OCI-LY3 (cell line): Measurements from ENCODE around the gene MGAT4C.

Experiments
- H2AFZ ChIP-seq: fragments of 200-600, 300-600 bp; shearing (Covaris generic); 2 replicates; pipeline ENCODE4 v1.6.0; 2014; ENCODE audit warnings: antibody characterized with exemption, low read depth, low read length
- H3K27ac ChIP-seq: fragments of 200-600, 300-600 bp; sonication (generic); 2 replicates; pipeline ENCODE4 v1.5.1; 2014; ENCODE audit warnings: mild to moderate bottlenecking, low read length, moderate library complexity, mixed read lengths
- H3K27me3 ChIP-seq: fragments of 200-600, 300-600 bp; sonication (generic); 2 replicates; pipeline ENCODE4 v1.6.1; 2014; ENCODE audit warnings: low read depth, low read length, mixed read lengths
- H3K36me3 ChIP-seq: fragments of 200-600, 300-600 bp; sonication (generic); replicated peaks from 2 replicates; pipeline ENCODE3; 2014; ENCODE audit warnings: low read depth, low read length, mixed read lengths
- H3K4me1 ChIP-seq: fragments of 300-600, 200-600 bp; sonication (generic); 2 replicates; pipeline ENCODE4 v1.6.1; 2014; ENCODE audit warnings: low read length, mixed read lengths
- H3K4me2 ChIP-seq: fragments of 200-600, 300-600 bp; sonication (generic); 2 replicates; pipeline ENCODE4 v1.6.1; 2014; ENCODE audit warnings: low read length, mixed read lengths
- H3K4me3 ChIP-seq: fragments of 300-600, 200-600 bp; sonication (generic); 2 replicates; pipeline ENCODE4 v1.5.1; 2014; ENCODE audit warnings: antibody characterized with exemption, mild to moderate bottlenecking, low read length, moderate library complexity
- H3K79me2 ChIP-seq: fragments of 300-600, 200-600 bp; shearing (Covaris generic); 2 replicates; pipeline ENCODE4 v1.6.1; 2014; ENCODE audit warnings: mild to moderate bottlenecking, low read length, mixed read lengths
- H3K9ac ChIP-seq: fragments of 300-600, 200-600 bp; shearing (Covaris generic); 2 replicates; pipeline ENCODE4 v1.6.0; 2014; ENCODE audit warnings: mild to moderate bottlenecking, low read length, moderate library complexity
- H3K9me3 ChIP-seq: fragments of 200-600, 300-600 bp; shearing (Covaris generic); 2 replicates; pipeline ENCODE4 v1.6.1; 2014; ENCODE audit warnings: low read length, mixed read lengths; ENCODE audit not compliant: insufficient read depth
- H4K20me1 ChIP-seq: fragments of 200-600, 300-600 bp; sonication (generic); 2 replicates; pipeline ENCODE4 v1.6.1; 2016; ENCODE audit warnings: low read length, mixed read lengths; ENCODE audit not compliant: insufficient read depth
- EZH2phosphoT487 ChIP-seq: fragments of 200-600 bp; shearing (Covaris generic); IDR thresholded peaks from 2 replicates; pipeline ENCODE4 v1.6.1; 2018; ENCODE audit warnings: antibody characterized with exemption, mixed run types, low read depth
- TF ChIP-seq, protein P1 (sequence below): fragments of 200-600, 300-600 bp; sonication (generic); IDR thresholded peaks from 2 replicates; pipeline ENCODE4 v1.5.1; 2014; ENCODE audit warnings: antibody characterized with exemption, low read length, low read depth

MGAT4C gene

GRCh38 chr12:86118161-86118560, 138.0 kb downstream of the MGAT4C start:
- Histone ChIP-seq H3K27me3 (no peaks in the 10 kb centered on the region), H2AFZ (no peak overlapping the region), H3K79me2 (no peaks in the 10 kb centered on the region), H3K4me2 (no peak overlapping the region), H3K4me3 (no peak overlapping the region), H3K9me3 (no peaks in the 10 kb centered on the region), H4K20me1 (no peaks in the 10 kb centered on the region), H3K27ac (no peak overlapping the region), H3K9ac (no peak overlapping the region), H3K4me1 (no peaks in the 10 kb centered on the region), H3K36me3 (no peaks in the 10 kb centered on the region)
- TF ChIP-seq EZH2phosphoT487 = no peak
- TF ChIP-seq, protein P1, sequence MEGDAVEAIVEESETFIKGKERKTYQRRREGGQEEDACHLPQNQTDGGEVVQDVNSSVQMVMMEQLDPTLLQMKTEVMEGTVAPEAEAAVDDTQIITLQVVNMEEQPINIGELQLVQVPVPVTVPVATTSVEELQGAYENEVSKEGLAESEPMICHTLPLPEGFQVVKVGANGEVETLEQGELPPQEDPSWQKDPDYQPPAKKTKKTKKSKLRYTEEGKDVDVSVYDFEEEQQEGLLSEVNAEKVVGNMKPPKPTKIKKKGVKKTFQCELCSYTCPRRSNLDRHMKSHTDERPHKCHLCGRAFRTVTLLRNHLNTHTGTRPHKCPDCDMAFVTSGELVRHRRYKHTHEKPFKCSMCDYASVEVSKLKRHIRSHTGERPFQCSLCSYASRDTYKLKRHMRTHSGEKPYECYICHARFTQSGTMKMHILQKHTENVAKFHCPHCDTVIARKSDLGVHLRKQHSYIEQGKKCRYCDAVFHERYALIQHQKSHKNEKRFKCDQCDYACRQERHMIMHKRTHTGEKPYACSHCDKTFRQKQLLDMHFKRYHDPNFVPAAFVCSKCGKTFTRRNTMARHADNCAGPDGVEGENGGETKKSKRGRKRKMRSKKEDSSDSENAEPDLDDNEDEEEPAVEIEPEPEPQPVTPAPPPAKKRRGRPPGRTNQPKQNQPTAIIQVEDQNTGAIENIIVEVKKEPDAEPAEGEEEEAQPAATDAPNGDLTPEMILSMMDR = no peak

- H4K20me1 ChIP-seq = no peaks in the 10 kb centered on the region
- no peaks in the 10 kb centered on the region for H3K36me3 ChIP-seq
- H3K27me3 ChIP-seq = no peaks in the 10 kb centered on the region
- H3K9me3 ChIP-seq = no peaks in the 10 kb centered on the region
- H3K9ac ChIP-seq = no peak overlapping the region
- H3K4me3 ChIP-seq = no peak overlapping the region
- no peak overlapping the region for H3K4me2 ChIP-seq
- H2AFZ ChIP-seq = no peak overlapping the region
- H3K4me1 ChIP-seq = no peaks in the 10 kb centered on the region
- TF ChIP-seq EZH2phosphoT487 = no peak
- TF ChIP-seq, protein P1 = no peak
- H3K27ac ChIP-seq = no peak overlapping the region
- H3K79me2 ChIP-seq = no peaks in the 10 kb centered on the region
Observed at GRCh38 chr12:86117711-86118110, 138.5 kb downstream of the MGAT4C start.

DNA sequence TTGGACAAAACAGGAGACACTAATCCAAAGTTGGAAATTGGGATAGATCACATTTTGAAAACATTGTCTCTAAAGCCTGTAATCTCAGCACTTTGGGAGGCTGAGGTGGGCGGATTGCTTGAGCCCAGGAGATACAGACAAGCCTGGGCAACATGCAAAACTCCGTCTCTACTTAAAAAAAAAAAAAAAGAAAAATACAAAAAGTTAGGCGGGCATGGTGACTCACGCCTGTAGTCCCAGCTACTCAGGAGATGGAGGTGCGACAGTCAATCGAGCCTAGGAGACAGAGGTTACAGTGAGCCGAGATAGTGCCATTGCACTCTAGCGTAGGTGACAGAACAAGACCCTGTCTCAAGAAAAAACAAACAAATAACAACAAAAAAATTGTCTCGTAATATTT, 152.1 kb downstream of the MGAT4C start:
- no peak for TF ChIP-seq EZH2phosphoT487
- TF ChIP-seq, protein P1 = no peak
- Histone ChIP-seq H3K4me3 (no peak overlapping the region), H3K36me3 (no peaks in the 10 kb centered on the region), H3K27me3 (no peaks in the 10 kb centered on the region), H3K27ac (no peak overlapping the region), H4K20me1 (no peaks in the 10 kb centered on the region), H3K9ac (no peak overlapping the region), H3K4me2 (no peak overlapping the region), H3K9me3 (no peaks in the 10 kb centered on the region), H3K4me1 (no peaks in the 10 kb centered on the region), H3K79me2 (no peaks in the 10 kb centered on the region), H2AFZ (no peak overlapping the region)

- H3K79me2 ChIP-seq = no peaks in the 10 kb centered on the region
- no peaks in the 10 kb centered on the region for H3K9me3 ChIP-seq
- H3K27me3 ChIP-seq = no peaks in the 10 kb centered on the region
- no peaks in the 10 kb centered on the region for H4K20me1 ChIP-seq
- peaks cover 14% of the 10 kb centered on the region for H3K4me1 ChIP-seq
- H3K4me2 ChIP-seq = no peak overlapping the region
- no peaks in the 10 kb centered on the region for H3K36me3 ChIP-seq
- H3K4me3 ChIP-seq = no peak overlapping the region
- H2AFZ ChIP-seq = 0 out of 2 replicates have a peak overlapping the region, but pooled peaks have one; percentile 49
- H3K9ac ChIP-seq = no peak overlapping the region
- H3K27ac ChIP-seq = no peak overlapping the region
- TF ChIP-seq, protein P1 = no peak
- TF ChIP-seq EZH2phosphoT487 = no peak
Observed at GRCh38 chr12:86097161-86097560, 159.0 kb downstream of the MGAT4C start.
